Bladder microvascular endothelial cell (primary cell): ENCODE results near the gene PKDCC. TPM values are rescaled to one million over a fixed set of nuclear protein-coding genes. Genes with fewer than 3 reads are reported as not detected.

Experiments used
- total RNA-seq: library from RNA; depleted of rRNA; stranded (reverse); fragments of >200 nt; gene quantifications from 2 replicates; pipeline ENCODE4 v1.2.3, GENCODE V29; 2014

PKDCC gene
- 0.81 and 5.2 TPM in 2 replicates for total RNA-seq

GRCh38 chr2:42047488-42048298, at the start of gene PKDCC:
TSS of gene PKDCC (plus strand) at chr2:42048021. CDS start at chr2:42048200, 179 bp downstream.

Other genes starting within 250 kb of the PKDCC start
- gene EML4, start 121.3 kb downstream of the PKDCC start, total RNA-seq: 15.9 and 21.8 TPM in 2 replicates